ENCODE results near the gene ITCH. TPM values are rescaled to one million over a fixed set of nuclear protein-coding genes. Genes with fewer than 3 reads are reported as not detected.
"Not testable (repeated sequence)": the region's sequence is repeated elsewhere in the genome, so short reads cannot be mapped to it uniquely, and the experiment has no call there.

The ITCH gene
- total RNA-seq, 4 donors from 2014 or later = 50.3 to 67.6 (median 55.2) TPM

DNA sequence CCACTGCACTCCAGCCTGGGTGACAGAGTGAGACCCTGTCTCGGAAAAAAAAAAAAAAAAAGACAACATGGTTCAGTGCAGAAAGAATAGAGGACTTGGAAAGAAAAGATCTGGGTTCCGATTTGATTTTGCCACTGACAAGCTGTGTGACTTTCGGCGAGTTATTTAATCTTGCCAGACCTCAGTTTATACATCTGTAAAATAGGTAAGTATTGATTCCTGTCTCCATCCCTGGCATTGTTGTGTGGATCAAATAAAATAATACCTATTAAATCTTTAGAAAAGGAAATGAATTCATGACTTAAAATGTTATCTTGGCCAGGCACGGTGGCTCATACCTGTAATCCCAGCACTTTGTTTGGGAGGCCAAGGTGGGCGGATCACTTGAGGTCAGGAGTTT, 7.0 kb downstream of the ITCH start:
- ATAC-seq (ENCODE audit: low FRiP score) (no peak), DNase-seq (ENCODE audit: low spot score) (no peak)
- TF ChIP-seq, protein P1, sequence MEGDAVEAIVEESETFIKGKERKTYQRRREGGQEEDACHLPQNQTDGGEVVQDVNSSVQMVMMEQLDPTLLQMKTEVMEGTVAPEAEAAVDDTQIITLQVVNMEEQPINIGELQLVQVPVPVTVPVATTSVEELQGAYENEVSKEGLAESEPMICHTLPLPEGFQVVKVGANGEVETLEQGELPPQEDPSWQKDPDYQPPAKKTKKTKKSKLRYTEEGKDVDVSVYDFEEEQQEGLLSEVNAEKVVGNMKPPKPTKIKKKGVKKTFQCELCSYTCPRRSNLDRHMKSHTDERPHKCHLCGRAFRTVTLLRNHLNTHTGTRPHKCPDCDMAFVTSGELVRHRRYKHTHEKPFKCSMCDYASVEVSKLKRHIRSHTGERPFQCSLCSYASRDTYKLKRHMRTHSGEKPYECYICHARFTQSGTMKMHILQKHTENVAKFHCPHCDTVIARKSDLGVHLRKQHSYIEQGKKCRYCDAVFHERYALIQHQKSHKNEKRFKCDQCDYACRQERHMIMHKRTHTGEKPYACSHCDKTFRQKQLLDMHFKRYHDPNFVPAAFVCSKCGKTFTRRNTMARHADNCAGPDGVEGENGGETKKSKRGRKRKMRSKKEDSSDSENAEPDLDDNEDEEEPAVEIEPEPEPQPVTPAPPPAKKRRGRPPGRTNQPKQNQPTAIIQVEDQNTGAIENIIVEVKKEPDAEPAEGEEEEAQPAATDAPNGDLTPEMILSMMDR (IDR thresholded peaks at IDR 0.05) = no peak

- TF ChIP-seq, protein P1 (IDR thresholded peaks at IDR 0.05) = no peak
- ATAC-seq (ENCODE audit: low FRiP score) (no peak), DNase-seq (ENCODE audit: low spot score) (no peak)
Measured at GRCh38 chr20:34373445-34373844, 10.4 kb downstream of the ITCH start.

- TF ChIP-seq, protein P1 (IDR thresholded peaks at IDR 0.05) = no peak
- ATAC-seq (ENCODE audit: low FRiP score) (no peak), DNase-seq (ENCODE audit: low spot score) (no peak)
Measured at GRCh38 chr20:34374209-34374760, 11.2 kb downstream of the ITCH start.

GRCh38 chr20:34375977-34376430, 12.9 kb downstream of the ITCH start:
- ATAC-seq (ENCODE audit: low FRiP score) = no peak
- TF ChIP-seq, protein P1 (IDR thresholded peaks at IDR 0.05) = no peak
- DNase-seq (ENCODE audit: low spot score) = no peak

DNA sequence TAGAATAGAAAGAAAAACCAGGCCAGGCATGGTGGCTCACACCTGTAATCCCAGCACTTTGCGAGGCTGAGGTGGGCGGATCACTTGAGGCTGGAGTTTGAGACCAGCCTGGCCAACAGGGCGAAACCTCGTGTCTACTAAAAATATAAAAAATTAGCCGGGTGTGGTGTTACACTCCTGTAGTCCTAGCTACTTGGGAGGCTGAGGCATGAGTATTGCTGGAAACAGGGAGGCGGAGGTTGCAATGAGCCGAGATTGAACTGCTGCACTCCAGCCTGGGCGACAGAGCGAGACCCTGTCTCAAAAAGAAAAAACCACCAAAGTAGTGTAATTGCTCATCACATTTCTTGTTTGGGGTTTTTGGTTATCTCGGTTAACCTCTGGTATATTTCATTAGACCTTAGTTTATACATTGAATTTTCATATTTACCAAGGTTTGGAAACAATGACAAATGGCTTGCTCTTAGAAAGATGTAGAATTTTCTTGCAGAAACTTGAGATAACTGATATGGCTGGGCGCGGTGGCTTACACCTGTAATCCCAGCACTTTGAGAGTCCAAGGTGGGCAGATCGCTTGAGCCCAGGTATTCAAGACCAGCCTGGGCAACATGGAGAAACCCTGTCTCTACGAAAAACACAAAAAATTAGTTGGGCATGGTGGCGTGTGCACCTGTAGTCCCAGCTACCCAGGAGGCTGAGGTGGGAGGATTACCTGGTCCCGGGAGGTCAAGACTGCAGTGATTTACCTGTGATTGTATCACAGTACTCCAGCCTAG, 14.2 kb downstream of the ITCH start:
- ATAC-seq (ENCODE audit: low FRiP score) = no peak
- DNase-seq (ENCODE audit: low spot score) = no peak
- TF ChIP-seq, protein P1 (IDR thresholded peaks at IDR 0.05) = no peak

- DNase-seq (ENCODE audit: low spot score) = no peak
- no peak for ATAC-seq (ENCODE audit: low FRiP score)
- TF ChIP-seq, protein P1 (IDR thresholded peaks at IDR 0.05) = no peak
Measured at GRCh38 chr20:34382174-34382573, 19.1 kb downstream of the ITCH start.

- not testable (repeated sequence) for ATAC-seq (ENCODE audit: low FRiP score); DNase-seq (ENCODE audit: low spot score)
Measured at GRCh38 chr20:34382877-34383455, 19.9 kb downstream of the ITCH start.

All from omental fat pad (tissue), 4 donors.